NB4 (cell line): Measurements from ENCODE around the gene AKT3.

Source experiments
- MYC ChIP-seq: IDR thresholded peaks from 2 replicates; pipeline ENCODE4 v1.6.1; 2011; ENCODE audit warnings: low read depth, low read length
- POLR2A ChIP-seq: IDR thresholded peaks from 2 replicates; pipeline ENCODE4 v1.6.1; 2011; ENCODE audit warnings: mild to moderate bottlenecking; ENCODE audit not compliant: insufficient read length; ENCODE audit errors: extremely low read depth
- TF ChIP-seq, protein P1 (sequence below): IDR thresholded peaks from one replicate; pipeline ENCODE4 v1.5.1; 2012; ENCODE audit warnings: low read depth, low read length

DNA sequence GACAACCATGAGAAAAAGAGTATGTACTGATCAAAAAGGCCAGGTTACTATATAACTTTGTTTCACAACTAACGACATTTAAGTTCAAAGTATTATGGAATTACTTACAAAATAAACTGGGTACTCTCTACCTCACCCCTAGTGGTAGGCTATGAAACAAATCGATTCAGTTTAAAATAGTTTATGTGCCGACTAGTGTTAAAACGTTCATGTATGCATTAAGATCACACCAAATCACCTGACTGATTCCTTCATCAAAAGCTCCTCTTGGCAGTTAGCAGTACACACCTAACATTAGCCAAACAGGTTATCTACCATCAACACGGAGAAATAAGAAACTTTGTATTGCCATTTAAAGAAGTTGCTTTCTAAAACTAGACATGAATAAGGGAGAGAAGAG lies 137.1 kb downstream of the AKT3 start:
- no peak for TF ChIP-seq POLR2A
- TF ChIP-seq, protein P1, sequence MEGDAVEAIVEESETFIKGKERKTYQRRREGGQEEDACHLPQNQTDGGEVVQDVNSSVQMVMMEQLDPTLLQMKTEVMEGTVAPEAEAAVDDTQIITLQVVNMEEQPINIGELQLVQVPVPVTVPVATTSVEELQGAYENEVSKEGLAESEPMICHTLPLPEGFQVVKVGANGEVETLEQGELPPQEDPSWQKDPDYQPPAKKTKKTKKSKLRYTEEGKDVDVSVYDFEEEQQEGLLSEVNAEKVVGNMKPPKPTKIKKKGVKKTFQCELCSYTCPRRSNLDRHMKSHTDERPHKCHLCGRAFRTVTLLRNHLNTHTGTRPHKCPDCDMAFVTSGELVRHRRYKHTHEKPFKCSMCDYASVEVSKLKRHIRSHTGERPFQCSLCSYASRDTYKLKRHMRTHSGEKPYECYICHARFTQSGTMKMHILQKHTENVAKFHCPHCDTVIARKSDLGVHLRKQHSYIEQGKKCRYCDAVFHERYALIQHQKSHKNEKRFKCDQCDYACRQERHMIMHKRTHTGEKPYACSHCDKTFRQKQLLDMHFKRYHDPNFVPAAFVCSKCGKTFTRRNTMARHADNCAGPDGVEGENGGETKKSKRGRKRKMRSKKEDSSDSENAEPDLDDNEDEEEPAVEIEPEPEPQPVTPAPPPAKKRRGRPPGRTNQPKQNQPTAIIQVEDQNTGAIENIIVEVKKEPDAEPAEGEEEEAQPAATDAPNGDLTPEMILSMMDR, result peak; percentile 30
- TF ChIP-seq MYC, result no peak
